GM12878 (cell line): Measurements from ENCODE around the gene HERC6. TPM values are rescaled to one million over a fixed set of nuclear protein-coding genes. Genes with fewer than 3 reads are reported as not detected.

Experiments
- ATAC-seq: fragments of 200-7000 bp; cut with Tn5 transposase; 3 replicates; pipeline ENCODE4 v1.9.1; 2020; ENCODE audit warnings: mild to moderate bottlenecking, moderate library complexity
- BruUV-seq: library from RNA; stranded (reverse); fragments of 400-500 nt; replicated peaks from 2 replicates; lab custom pipeline; 2021; lab: Mats Ljungman, UMichigan
- CTCF ChIA-PET: fragments of 300-600 bp; sonication (Branson Sonifier 250); formaldehyde crosslinking; extraction: SDS; loops from one replicate; lab custom pipeline; 2021; ENCODE audit warnings: inconsistent platforms; lab: Yijun Ruan, JAX
- POLR2A ChIA-PET: fragments of 350-600 bp; formaldehyde crosslinking; extraction: SDS; loops from one replicate; lab custom pipeline; 2021; ENCODE audit warnings: inconsistent platforms; lab: Charles Lee
- RAD21 ChIA-PET: fragments of 300-600 bp; sonication (Branson Sonifier 250); formaldehyde crosslinking; loops from one replicate; lab custom pipeline; 2023; ENCODE audit warnings: antibody characterized with exemption; ENCODE audit not compliant: unreplicated experiment; lab: Charles Lee
- SMC1A ChIA-PET: fragments of 300-600 bp; sonication (Branson Sonifier 250); formaldehyde crosslinking; loops from one replicate; lab custom pipeline; 2023; ENCODE audit not compliant: unreplicated experiment, uncharacterized antibody; lab: Charles Lee
- DNase-seq: peaks from one replicate; pipeline ENCODE4 v3.0.0-alpha.2; 2011; ENCODE audit warnings: low read depth, low spot score
- FAIRE-seq: peaks from 3 replicates; lab custom pipeline; 2011; peaks lifted over from hg19 to GRCh38; lab: Jason Lieb, UNC
- H2AFZ ChIP-seq: 2 replicates; pipeline ENCODE4 v1.6.0; 2011; ENCODE audit warnings: low read depth, low read length, control low read depth; ENCODE audit not compliant: control insufficient read depth
- H3K27ac ChIP-seq: 2 replicates; pipeline ENCODE4 v1.5.1; 2011; ENCODE audit warnings: control low read depth; ENCODE audit not compliant: control insufficient read depth, insufficient read depth
- H3K27me3 ChIP-seq, 2 experiments: replicated peaks in 1 of 2; 2 replicates each; pipeline versions ENCODE4 v1.6.0 to v1.6.1; 2011; ENCODE audit warnings: low read length in 1 of 2; ENCODE audit not compliant: control insufficient read depth in 2 of 2, insufficient read depth in 2 of 2
- H3K36me3 ChIP-seq, 2 experiments: 2 replicates each; pipeline ENCODE4 v1.5.1; 2011; ENCODE audit warnings: low read length in 1 of 2; ENCODE audit not compliant: control insufficient read depth in 2 of 2, insufficient read depth in 2 of 2
- H3K4me1 ChIP-seq: 2 replicates; pipeline ENCODE4 v1.6.1; 2011; ENCODE audit warnings: mild to moderate bottlenecking, low read length, moderate library complexity, mixed read lengths; ENCODE audit not compliant: control insufficient read depth, insufficient read depth
- H3K4me2 ChIP-seq: 2 replicates; pipeline ENCODE4 v1.6.0; 2011; ENCODE audit warnings: control low read depth; ENCODE audit not compliant: control insufficient read depth, insufficient read depth
- H3K4me3 ChIP-seq: fragments of 200-600 bp; sonication (generic); 2 replicates; pipeline ENCODE4 v1.5.1; 2016
- H3K79me2 ChIP-seq: 2 replicates; pipeline ENCODE4 v1.6.0; 2011; ENCODE audit warnings: low read length; ENCODE audit not compliant: control insufficient read depth, insufficient read depth
- H3K9ac ChIP-seq: 2 replicates; pipeline ENCODE4 v1.8.0; 2011; ENCODE audit warnings: low read length, control low read depth, mixed read lengths; ENCODE audit not compliant: control insufficient read depth, insufficient read depth
- H3K9me3 ChIP-seq: replicated peaks from 3 replicates; pipeline ENCODE4 v1.5.1; 2011; ENCODE audit warnings: mild to moderate bottlenecking, low read length; ENCODE audit not compliant: control insufficient read depth, insufficient read depth
- H4K20me1 ChIP-seq: 2 replicates; pipeline ENCODE4 v1.6.0; 2011; ENCODE audit not compliant: control insufficient read depth, insufficient read depth
- CHD4 ChIP-seq: fragments of 200-600 bp; sonication (generic); IDR thresholded peaks from 2 replicates; pipeline ENCODE4 v1.6.1; 2016; ENCODE audit warnings: mild to moderate bottlenecking
- LARP7 ChIP-seq: fragments of 450-650 bp; IDR thresholded peaks from 2 replicates; pipeline ENCODE4 v1.6.1; 2017; ENCODE audit warnings: mild to moderate bottlenecking
- MYC ChIP-seq: IDR thresholded peaks from 2 replicates; pipeline ENCODE4 v1.6.1; 2011; ENCODE audit warnings: mild to moderate bottlenecking, low read length, moderate library complexity, inconsistent platforms; ENCODE audit not compliant: insufficient read depth, insufficient replicate concordance, insufficient read length, severe bottlenecking
- NFYB ChIP-seq: IDR thresholded peaks from 2 replicates; pipeline ENCODE4 v1.6.1; 2011; ENCODE audit warnings: low read depth, mild to moderate bottlenecking, low read length, improper control_type of control experiment, moderate library complexity; ENCODE audit not compliant: insufficient read depth
- SMAD1 ChIP-seq: fragments of 450-650 bp; IDR thresholded peaks from 2 replicates; pipeline ENCODE4 v1.6.1; 2018; ENCODE audit warnings: mild to moderate bottlenecking, low read depth; ENCODE audit not compliant: partially characterized antibody
- ZBED1 ChIP-seq: IDR thresholded peaks from 2 replicates; pipeline ENCODE4 v1.6.1; 2016; ENCODE audit warnings: borderline replicate concordance
- WGBS: methylation state at CpG from one replicate; pipeline ENCODE4 v1.1.6; 2016; ENCODE audit warnings: low lambda C conversion rate; ENCODE audit not compliant: insufficient replicate concordance, insufficient coverage; ENCODE audit errors: missing lambda C conversion rate; 5-methylcytosine and 5-hydroxymethylcytosine counted together
- in situ Hi-C: fragments of 300-500 bp; cut with MboI; formaldehyde crosslinking; loops from 9 replicates; pipeline ENCODE4 v1.14.3; 2018; ENCODE audit warnings: mixed read lengths
- intact Hi-C: fragments of 100-400 bp; cut with micrococcal nuclease; formaldehyde crosslinking; loops from one replicate; pipeline ENCODE4 v1.14.2; 2022; ENCODE audit not compliant: unreplicated experiment
- polyA plus RNA-seq, 11 experiments: library from polyadenylated mRNA; depleted of rRNA in 4 of 11; unstranded in 6 of 11; stranded (reverse) in 5 of 11; fragments of >200 nt; fragmentation: Nextera tagmentation in 4 of 11; fragmentation: Illumina TruSeq in 1 of 11; extraction: Ambion mirVana in 4 of 11; extraction: Trizol in 1 of 11; gene quantifications; 1 replicate in 1 of 11; 2 replicates in 10 of 11; pipeline versions ENCODE4 v1.2.1 to v1.2.3, GENCODE V29; 2011 to 2016; ENCODE audit warnings: inconsistent platforms in 2 of 11, missing spikeins in 2 of 11, low read depth in 1 of 11
- total RNA-seq, 4 experiments: library from RNA; depleted of rRNA in 3 of 4; stranded (reverse); fragments of >200 nt in 3 of 4; fragmentation: Illumina TruSeq in 1 of 4; extraction: Trizol in 1 of 4; gene quantifications; 2 replicates each; pipeline versions ENCODE4 v1.2.1 to v1.2.3, GENCODE V29; 2013 to 2021
- TF ChIP-seq, protein P1 (sequence below): IDR thresholded peaks from 2 replicates; pipeline ENCODE4 v1.6.1; 2011; ENCODE audit warnings: borderline replicate concordance, low read depth, mild to moderate bottlenecking, moderate library complexity, low read length; ENCODE audit not compliant: insufficient read depth, poor library complexity, severe bottlenecking

The HERC6 gene
- total and polyA plus RNA-seq, 10 of the 15 experiments (the other 5 are each of a cell fraction or from before 2014, with no cell fraction given): 1.7 to 26.4 (median 5.9) TPM

- no peaks in the 10 kb centered on the region for H3K27me3 ChIP-seq
- ChIA-PET CTCF (interaction anchor here (1.3 to 2.7 kb wide), 2 partner anchors 11 to 28 kb away, joined by 3 to 8 read pairs; partner anchors contain the start of gene HERC5), POLR2A (interaction anchor here (0.6 to 1.1 kb wide), 2 partner anchors 10 to 68 kb away, joined by 3 to 7 read pairs; no protein-coding TSS in a partner anchor), SMC1A (interaction anchor here (1.0 to 3.2 kb wide), 3 partner anchors 10 to 182 kb away, joined by 4 to 15 read pairs (median 5); no protein-coding TSS in a partner anchor), RAD21 (interaction anchor here (1.3 kb wide), 1 partner anchor 161 kb away, joined by 3 read pairs; the partner anchor contains the start of gene PPM1K)
- in situ Hi-C loops: no loop called here
- no peaks in the 10 kb centered on the region for H4K20me1 ChIP-seq
- no peak overlapping the region for H3K9ac ChIP-seq
- H3K4me2 ChIP-seq: no peak overlapping the region
- no TSS peak for BruUV-seq
- ATAC-seq (no peak), DNase-seq (no peak), FAIRE-seq (no peak)
- H3K79me2 ChIP-seq: peaks cover 2% of the 10 kb centered on the region; the same call in 1 of the 2 replicates
- intact Hi-C loops: no loop called here
- peaks cover 2% of the 10 kb centered on the region; the same call in 1 of the 3 replicates for H3K9me3 ChIP-seq
- no peak overlapping the region for H2AFZ ChIP-seq
- 94% methylated on average over 4 of the region's 4 CpGs for WGBS
- TF ChIP-seq CHD4 (no peak), MYC (no peak), LARP7 (no peak), NFYB (no peak), ZBED1 (no peak), SMAD1 (no peak)
- TF ChIP-seq, protein P1, sequence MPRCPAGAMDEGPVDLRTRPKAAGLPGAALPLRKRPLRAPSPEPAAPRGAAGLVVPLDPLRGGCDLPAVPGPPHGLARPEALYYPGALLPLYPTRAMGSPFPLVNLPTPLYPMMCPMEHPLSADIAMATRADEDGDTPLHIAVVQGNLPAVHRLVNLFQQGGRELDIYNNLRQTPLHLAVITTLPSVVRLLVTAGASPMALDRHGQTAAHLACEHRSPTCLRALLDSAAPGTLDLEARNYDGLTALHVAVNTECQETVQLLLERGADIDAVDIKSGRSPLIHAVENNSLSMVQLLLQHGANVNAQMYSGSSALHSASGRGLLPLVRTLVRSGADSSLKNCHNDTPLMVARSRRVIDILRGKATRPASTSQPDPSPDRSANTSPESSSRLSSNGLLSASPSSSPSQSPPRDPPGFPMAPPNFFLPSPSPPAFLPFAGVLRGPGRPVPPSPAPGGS: no peak
- no peaks in the 10 kb centered on the region for H3K4me1 ChIP-seq
- no peak overlapping the region for H3K4me3 ChIP-seq
- no peak overlapping the region for H3K27ac ChIP-seq
- H3K36me3 ChIP-seq: peaks cover 0 to 10% of the 10 kb centered on the region in 2 experiments; a peak in 2 of 4 replicates
These were observed 66.6 kb downstream of the HERC6 start for GRCh38 chr4:88445252-88445651.
